H1 (cell line): ENCODE data around the gene FAM131C. TPM values are rescaled to one million over a fixed set of nuclear protein-coding genes. Genes with fewer than 3 reads are reported as not detected.

Experiments
- CTCF ChIA-PET: fragments of 300-600 bp; sonication (Branson Sonifier 250); formaldehyde crosslinking; loops from one replicate; lab custom pipeline; 2021; ENCODE audit not compliant: partially characterized antibody; lab: Charles Lee
- POLR2A ChIA-PET: fragments of 300-600 bp; sonication (Branson Sonifier 250); formaldehyde crosslinking; loops from one replicate; lab custom pipeline; 2021; ENCODE audit warnings: inconsistent platforms; ENCODE audit not compliant: partially characterized antibody; lab: Charles Lee
- DNase-seq, 2 experiments: peaks; one replicate each; pipeline versions ENCODE4 v3.0.0 to v3.0.0-alpha.2; 2010 to 2022; ENCODE audit warnings: low spot score in 2 of 2, low read depth in 1 of 2, mixed read lengths in 1 of 2
- FAIRE-seq: peaks from 2 replicates; lab custom pipeline; 2011; peaks lifted over from hg19 to GRCh38; lab: Jason Lieb, UNC
- H2AFZ ChIP-seq: 2 replicates; pipeline ENCODE4 v1.8.1; 2012; ENCODE audit warnings: low read length, inconsistent platforms
- H2AK5ac ChIP-seq: 2 replicates; pipeline ENCODE4 v1.6.1; 2013; ENCODE audit warnings: low read depth, low read length
- H2BK120ac ChIP-seq: replicated peaks from 2 replicates; pipeline ENCODE3; 2013; ENCODE audit warnings: low read depth, low read length, inconsistent platforms
- H2BK12ac ChIP-seq: 2 replicates; pipeline ENCODE4 v1.6.1; 2013; ENCODE audit warnings: low read depth, low read length
- H2BK15ac ChIP-seq: 2 replicates; pipeline ENCODE4 v1.6.1; 2013; ENCODE audit warnings: low read length
- H2BK20ac ChIP-seq: 2 replicates; pipeline ENCODE4 v1.6.1; 2013; ENCODE audit warnings: low read length
- H2BK5ac ChIP-seq: 2 replicates; pipeline ENCODE4 v1.6.1; 2013; ENCODE audit warnings: low read depth, low read length
- H3K14ac ChIP-seq: 2 replicates; pipeline ENCODE4 v1.6.1; 2013; ENCODE audit warnings: inconsistent platforms; ENCODE audit not compliant: insufficient read length
- H3K18ac ChIP-seq: 2 replicates; pipeline ENCODE4 v1.6.1; 2013; ENCODE audit warnings: low read length; ENCODE audit errors: extremely low read depth
- H3K23ac ChIP-seq: 2 replicates; pipeline ENCODE4 v1.6.1; 2013; ENCODE audit warnings: inconsistent platforms; ENCODE audit not compliant: insufficient read length
- H3K23me2 ChIP-seq: 2 replicates; pipeline ENCODE4 v1.6.1; 2013; ENCODE audit warnings: low read depth, low read length
- H3K27ac ChIP-seq: 2 replicates; pipeline ENCODE4 v1.6.1; 2011; ENCODE audit warnings: low read depth, low read length, inconsistent platforms
- H3K27me3 ChIP-seq, 4 experiments: replicated peaks in 1 of 4; 1 replicate in 1 of 4; 2 replicates in 3 of 4; pipeline versions ENCODE4 v1.6.1 to v1.8.1; 2011 to 2013; ENCODE audit warnings: low read length in 3 of 4, mild to moderate bottlenecking in 3 of 4, inconsistent platforms in 2 of 4, mixed read lengths in 2 of 4, moderate library complexity in 1 of 4; ENCODE audit not compliant: control insufficient read depth in 3 of 4, insufficient read depth in 3 of 4; ENCODE audit errors: extremely low read depth in 1 of 4
- H3K36me3 ChIP-seq, 4 experiments: 2 replicates each; pipeline versions ENCODE4 v1.6.1 to v1.8.1; 2011 to 2013; ENCODE audit warnings: mild to moderate bottlenecking in 4 of 4, low read length in 3 of 4, moderate library complexity in 2 of 4, control low read depth in 1 of 4, inconsistent platforms in 1 of 4; ENCODE audit not compliant: insufficient read depth in 4 of 4, control insufficient read depth in 2 of 4
- H3K4ac ChIP-seq: replicated peaks from 2 replicates; pipeline ENCODE3; 2013; ENCODE audit warnings: low read length, low read depth, mixed read lengths, inconsistent platforms; ENCODE audit not compliant: insufficient read length
- H3K4me1 ChIP-seq, 4 experiments: replicated peaks in 1 of 4; 1 replicate in 1 of 4; 2 replicates in 3 of 4; pipeline versions ENCODE4 v1.6.1 to v1.8.1; 2011 to 2013; ENCODE audit warnings: low read length in 3 of 4, inconsistent platforms in 2 of 4, mixed read lengths in 1 of 4; ENCODE audit not compliant: insufficient read depth in 4 of 4, control insufficient read depth in 3 of 4
- H3K4me2 ChIP-seq, 2 experiments: 2 replicates each; pipeline versions ENCODE4 v1.6.1 to v1.8.1; 2011 to 2013; ENCODE audit warnings: low read depth in 2 of 2, low read length in 2 of 2, control low read depth in 1 of 2, inconsistent platforms in 1 of 2, mild to moderate bottlenecking in 1 of 2; ENCODE audit not compliant: insufficient read depth in 1 of 2
- H3K4me3 ChIP-seq, 4 experiments: fragments of 200-600, 300-600 bp in 1 of 4; sonication (generic), shearing (Covaris generic), sonication (Bioruptor Twin) in 1 of 4; 2 replicates each; pipeline versions ENCODE4 v1.5.1 to v1.8.1; 2011 to 2016; ENCODE audit warnings: low read length in 4 of 4, low read depth in 3 of 4, control low read depth in 2 of 4, inconsistent platforms in 2 of 4, mild to moderate bottlenecking in 2 of 4, mixed read lengths in 1 of 4, moderate library complexity in 1 of 4; ENCODE audit not compliant: insufficient read depth in 2 of 4; ENCODE audit errors: extremely low read depth in 1 of 4
- H3K56ac ChIP-seq: replicated peaks from 2 replicates; pipeline ENCODE3; 2013; ENCODE audit warnings: low read depth, mild to moderate bottlenecking, mixed read lengths, low read length, inconsistent platforms; ENCODE audit not compliant: insufficient read length
- H3K79me1 ChIP-seq: 2 replicates; pipeline ENCODE4 v1.6.1; 2013; ENCODE audit warnings: low read depth, low read length, control low read depth
- H3K79me2 ChIP-seq, 2 experiments: 2 replicates each; pipeline versions ENCODE4 v1.6.1 to v1.8.1; 2012 to 2013; ENCODE audit warnings: low read length in 2 of 2, mild to moderate bottlenecking in 2 of 2, inconsistent platforms in 1 of 2; ENCODE audit not compliant: insufficient read depth in 2 of 2, control insufficient read depth in 1 of 2
- H3K9ac ChIP-seq, 4 experiments: replicated peaks in 1 of 4; 1 replicate in 1 of 4; 2 replicates in 3 of 4; pipeline versions ENCODE4 v1.6.1 to v1.8.1; 2011 to 2013; ENCODE audit warnings: low read depth in 3 of 4, low read length in 3 of 4, control low read depth in 2 of 4, mild to moderate bottlenecking in 2 of 4, moderate library complexity in 2 of 4, inconsistent platforms in 1 of 4; ENCODE audit errors: extremely low read depth in 1 of 4
- H3K9me3 ChIP-seq, 2 experiments: 2 replicates each; pipeline versions ENCODE4 v1.6.1 to v1.8.1; 2012 to 2013; ENCODE audit warnings: mild to moderate bottlenecking in 2 of 2, moderate library complexity in 2 of 2, control low read depth in 1 of 2, inconsistent platforms in 1 of 2, low read depth in 1 of 2, low read length in 1 of 2, mixed read lengths in 1 of 2; ENCODE audit not compliant: insufficient read depth in 2 of 2
- H4K20me1 ChIP-seq, 2 experiments: replicated peaks in 1 of 2; 2 replicates each; pipeline versions ENCODE3 to v1.8.1; 2011 to 2013; ENCODE audit warnings: inconsistent platforms in 2 of 2, low read length in 2 of 2, mild to moderate bottlenecking in 1 of 2; ENCODE audit not compliant: insufficient read depth in 2 of 2, control insufficient read depth in 1 of 2
- H4K5ac ChIP-seq: 2 replicates; pipeline ENCODE4 v1.6.1; 2013; ENCODE audit warnings: low read length, low read depth, mixed read lengths, inconsistent platforms; ENCODE audit not compliant: insufficient read length
- H4K8ac ChIP-seq: 2 replicates; pipeline ENCODE4 v1.8.0; 2013; ENCODE audit warnings: mild to moderate bottlenecking, moderate library complexity, low read length, inconsistent platforms; ENCODE audit not compliant: insufficient read depth; ENCODE audit errors: extremely low read depth
- H4K91ac ChIP-seq: replicated peaks from 2 replicates; pipeline ENCODE3; 2013; ENCODE audit warnings: low read length, mixed read lengths, inconsistent platforms; ENCODE audit not compliant: insufficient read length
- BACH1 ChIP-seq: IDR thresholded peaks from 2 replicates; pipeline ENCODE4 v1.6.1; 2012; ENCODE audit warnings: low read length, improper control_type of control experiment
- CBX8 ChIP-seq: fragments of 300-800, 300-1000 bp; sonication (generic); IDR thresholded peaks from 2 replicates; pipeline ENCODE4 v1.7.1; 2016; ENCODE audit warnings: low read depth, low read length, borderline replicate concordance
- GABPA ChIP-seq: IDR thresholded peaks from 2 replicates; pipeline ENCODE4 v1.6.1; 2011; ENCODE audit warnings: mild to moderate bottlenecking, low read length, moderate library complexity, borderline replicate concordance; ENCODE audit not compliant: insufficient read depth
- MAFK ChIP-seq: IDR thresholded peaks from 2 replicates; pipeline ENCODE4 v1.6.1; 2012; ENCODE audit warnings: low read depth, mild to moderate bottlenecking, improper control_type of control experiment, low read length
- SP2 ChIP-seq: IDR thresholded peaks from 2 replicates; pipeline ENCODE4 v1.6.1; 2012; ENCODE audit warnings: mild to moderate bottlenecking, low read length, inconsistent platforms
- SRF ChIP-seq: IDR thresholded peaks from 2 replicates; pipeline ENCODE4 v1.6.1; 2011; ENCODE audit warnings: mild to moderate bottlenecking, low read depth, low read length, moderate library complexity
- WGBS, 2 experiments: shearing (Covaris generic) in 1 of 2; methylation state at CpG; one replicate each; pipeline versions ENCODE4 v1.1.6 to v1.1.7; 2013 to 2015; ENCODE audit warnings: low lambda C conversion rate in 2 of 2, mixed read lengths in 2 of 2, inconsistent platforms in 1 of 2, low coverage in 1 of 2, missing lambda C conversion rate in 1 of 2; ENCODE audit not compliant: insufficient replicate concordance in 2 of 2, insufficient coverage in 1 of 2, insufficient read length in 1 of 2; ENCODE audit errors: extremely low coverage in 1 of 2, missing lambda C conversion rate in 1 of 2; 5-methylcytosine and 5-hydroxymethylcytosine counted together
- polyA plus RNA-seq, 7 experiments: library from polyadenylated mRNA; depleted of rRNA in 3 of 7; stranded (reverse) in 5 of 7; unstranded in 2 of 7; fragments of >200 nt in 5 of 7; fragments of 200-250 nt in 2 of 7; gene quantifications; 1 replicate in 5 of 7; 2 replicates in 1 of 7; 4 replicates in 1 of 7; pipeline versions ENCODE4 v1.2.1 to v1.2.3, GENCODE V29; 2011 to 2013; ENCODE audit warnings: missing spikeins in 2 of 7, mixed read lengths in 2 of 7
- total RNA-seq: library from RNA; stranded (reverse); fragmentation: NEBNext Ultra II Directional; extraction: Animal tissue kit (Norgen Biotek cat#: 25700); gene quantifications from 2 replicates; pipeline ENCODE4 v1.2.1, GENCODE V29; 2021

FAM131C gene
- total and polyA plus RNA-seq, 2 of the 8 experiments (the other 6 are each of a cell fraction or from before 2014, with no cell fraction given) = 0.73 to 0.78 TPM

DNA sequence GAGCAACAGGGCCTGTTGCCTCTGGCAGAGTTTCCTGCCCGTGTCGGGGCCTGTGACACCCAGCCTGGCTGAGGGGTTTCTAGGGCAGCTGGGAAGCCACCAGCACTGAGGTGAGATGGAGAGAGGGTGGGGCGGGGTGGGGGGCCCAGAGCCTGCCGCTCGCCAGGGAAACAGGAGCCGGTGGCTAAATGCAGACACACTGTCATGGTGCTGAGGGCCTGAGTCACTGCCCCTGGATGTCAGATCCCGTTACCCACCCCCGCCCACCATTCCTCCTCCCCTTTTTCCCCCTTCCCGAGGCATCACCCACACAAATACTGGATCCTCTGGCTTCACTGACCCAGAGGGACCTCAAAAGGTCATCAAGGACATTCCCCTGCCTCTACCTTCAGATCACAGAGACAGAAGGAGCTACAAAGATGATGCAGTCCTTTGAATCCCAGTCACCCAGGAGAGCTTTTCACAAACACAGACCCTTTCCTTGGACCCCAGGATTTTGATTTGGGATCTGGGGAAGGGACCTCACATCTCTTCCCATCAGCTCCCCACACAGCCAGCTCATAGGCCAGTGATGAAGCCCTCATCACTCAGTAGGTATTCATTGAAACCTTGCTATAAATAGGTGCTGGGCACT is 53.7 kb downstream of the FAM131C start:
- Histone ChIP-seq H2BK5ac (no peak overlapping the region), H3K36me3 (no peaks in the 10 kb centered on the region), H3K56ac (no peak overlapping the region), H3K4me1 (peaks cover 0 to 21% (median 9%) of the 10 kb centered on the region in 4 experiments; a peak in 6 of 7 replicates), H2BK20ac (no peak overlapping the region), H3K14ac (no peak overlapping the region), H4K91ac (no peak overlapping the region), H3K9me3 (no peaks in the 10 kb centered on the region), H4K20me1 (no peaks in the 10 kb centered on the region), H3K9ac (no peak overlapping the region), H3K4ac (no peak overlapping the region), H3K23ac (no peak overlapping the region), H2BK120ac (no peak overlapping the region), H2BK12ac (no peak overlapping the region), H3K79me2 (no peaks in the 10 kb centered on the region), H3K4me3 (no peak overlapping the region), H3K27me3 (peaks cover 0 to 6% (median 2%) of the 10 kb centered on the region in 4 experiments; a peak in 3 of 7 replicates), H4K5ac (no peak overlapping the region), H3K18ac (no peak overlapping the region), H3K79me1 (no peaks in the 10 kb centered on the region), H2AK5ac (no peak overlapping the region), H2AFZ (no peak overlapping the region), H3K23me2 (no peaks in the 10 kb centered on the region), H3K27ac (no peak overlapping the region), H2BK15ac (no peak overlapping the region), H4K8ac (no peak overlapping the region), H3K4me2 (no peak overlapping the region)
- ChIA-PET POLR2A (no interaction called here), CTCF (interaction anchor here (0.6 to 6.7 kb wide), 6 partner anchors 10 to 601 kb away, joined by 3 to 74 read pairs (median 8); no protein-coding TSS in a partner anchor)
- no peak for TF ChIP-seq SP2
- no peak for TF ChIP-seq MAFK
- TF ChIP-seq GABPA = no peak
- no peak for TF ChIP-seq BACH1
- no peak for TF ChIP-seq CBX8
- no peak for TF ChIP-seq SRF
- DNase-seq = no peak
- no peak for FAIRE-seq
- WGBS, 2 experiments = 85% methylated on average over 3 of the region's 9 CpGs; no CpG with 5 or more reads in 1 of the 2 experiments
